NT2/D1 (cell line): ENCODE data around the gene IPCEF1.

Experiments used
- SUZ12 ChIP-seq: IDR thresholded peaks from 2 replicates; pipeline ENCODE4 v1.6.1; 2011; ENCODE audit not compliant: insufficient read length, insufficient read depth; ENCODE audit errors: extremely low read depth
- YY1 ChIP-seq: IDR thresholded peaks from 2 replicates; pipeline ENCODE4 v1.6.1; 2011; ENCODE audit not compliant: insufficient read length, insufficient read depth
- ZNF274 ChIP-seq: IDR thresholded peaks from 2 replicates; pipeline ENCODE4 v1.6.1; 2011; ENCODE audit warnings: mild to moderate bottlenecking, low read depth, low read length

DNA sequence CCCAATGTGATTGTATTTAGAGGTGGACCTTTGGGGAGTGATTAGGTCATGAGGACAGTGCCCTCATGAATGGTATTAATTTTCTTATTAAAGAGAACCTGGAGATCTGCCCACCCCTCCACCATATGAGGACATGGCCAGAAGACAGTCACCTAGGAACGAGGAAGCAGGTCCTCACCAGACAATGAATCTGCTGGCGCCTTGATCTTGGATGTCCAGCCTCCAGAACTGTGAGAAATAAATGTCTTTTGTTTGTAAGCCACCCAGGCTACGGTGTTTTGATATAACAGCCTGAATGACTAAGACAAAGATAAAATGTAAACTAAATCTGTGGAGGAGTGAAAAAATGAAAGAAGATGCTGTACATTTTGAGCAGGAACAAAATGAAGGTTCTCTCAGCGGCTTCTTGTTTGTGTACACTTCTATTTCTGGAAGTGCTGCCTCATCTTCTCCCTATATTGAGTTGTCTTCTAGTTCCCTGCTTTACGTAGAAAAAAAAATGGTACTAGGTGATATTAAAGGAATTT, 1.5 kb upstream of the IPCEF1 start:
- no peak for TF ChIP-seq YY1
- no peak for TF ChIP-seq SUZ12
- no peak for TF ChIP-seq ZNF274
